Inferior parietal cortex (tissue), 1 donor: ENCODE data around the gene FSTL4.

ENCODE experiments used
- DNase-seq: peaks from one replicate; pipeline ENCODE4 v3.0.0-alpha.2; 2016; ENCODE audit errors: extremely low spot score

Gene FSTL4

DNA sequence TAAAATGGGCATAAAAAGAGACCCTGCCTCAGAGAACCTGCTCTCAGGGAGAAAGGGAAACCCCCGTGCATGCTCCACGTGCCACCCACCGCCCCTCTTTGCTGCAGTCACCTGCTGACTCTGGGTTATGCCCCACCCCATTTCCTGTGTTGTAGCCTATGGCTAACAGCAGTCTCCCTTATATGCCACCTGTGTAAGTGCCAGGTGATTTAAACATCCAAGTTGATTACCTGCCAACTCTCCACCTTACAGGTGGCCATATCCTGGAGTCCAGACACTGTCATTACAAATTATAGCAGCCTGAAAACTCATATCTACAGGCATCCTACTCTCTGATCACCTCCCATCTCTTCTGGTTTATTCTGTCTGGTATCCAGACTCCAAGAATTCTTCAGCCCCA, 318.0 kb downstream of the FSTL4 start:
- no peak for DNase-seq

DNA sequence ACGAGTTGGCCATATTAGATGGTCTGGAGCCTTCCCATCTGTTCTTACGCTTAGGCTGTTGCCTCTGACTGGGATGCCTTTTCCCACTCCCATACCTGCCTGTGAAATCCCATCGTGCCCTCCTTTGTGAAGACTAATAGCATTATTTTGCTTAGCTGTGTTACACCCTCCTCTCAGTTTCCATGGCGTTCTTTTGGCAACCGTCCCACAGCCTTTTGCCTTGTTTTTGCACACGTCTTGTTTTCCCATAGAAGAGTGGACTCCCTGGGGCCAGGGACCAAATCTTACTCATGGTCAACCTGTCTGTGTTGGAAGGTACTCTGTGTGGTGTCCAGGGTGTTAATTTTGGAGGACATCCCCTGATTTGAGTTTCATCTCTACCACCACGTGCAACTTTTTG, 318.4 kb downstream of the FSTL4 start:
- DNase-seq = no peak

DNA sequence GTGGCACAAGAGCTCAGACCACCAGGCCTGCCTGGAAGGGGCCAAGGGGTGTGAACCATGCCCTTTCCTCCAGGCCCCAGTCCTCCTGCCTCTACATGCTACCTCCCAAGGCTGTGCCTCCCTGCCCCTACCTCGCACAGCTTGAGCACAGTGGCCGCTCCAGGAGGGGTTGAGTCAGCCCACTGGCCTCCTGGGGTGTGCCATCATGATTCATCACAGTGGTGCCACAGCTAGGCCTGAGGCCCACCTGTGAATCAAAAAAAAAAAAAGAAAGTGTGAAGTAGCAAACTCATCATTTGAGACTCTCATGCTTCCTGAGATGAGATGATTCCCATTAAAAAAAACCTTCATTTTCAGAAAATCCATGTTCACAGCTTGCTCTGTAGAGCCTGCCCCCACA, 320.0 kb downstream of the FSTL4 start:
- no peak for DNase-seq

DNA sequence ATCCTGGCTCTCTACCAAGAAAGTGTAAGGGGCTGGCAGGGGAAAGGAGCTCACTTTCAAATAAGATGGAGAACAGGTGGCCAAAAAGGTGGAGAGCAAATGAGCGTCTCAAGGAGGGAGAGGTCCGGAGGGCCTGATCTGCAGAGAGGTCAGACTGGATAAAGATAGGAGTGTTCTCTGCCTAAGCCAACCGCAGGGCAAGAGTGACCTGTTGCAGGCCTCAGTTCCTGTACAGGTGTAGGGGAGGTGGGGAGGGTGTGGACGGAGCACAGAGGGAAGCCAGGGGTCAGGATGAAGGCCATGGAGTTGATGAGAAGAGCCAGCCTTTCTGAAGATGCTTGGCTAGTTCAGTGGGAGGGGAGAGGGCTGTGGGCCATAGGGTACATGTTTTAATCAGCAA, 320.8 kb downstream of the FSTL4 start:
- DNase-seq = no peak

DNA sequence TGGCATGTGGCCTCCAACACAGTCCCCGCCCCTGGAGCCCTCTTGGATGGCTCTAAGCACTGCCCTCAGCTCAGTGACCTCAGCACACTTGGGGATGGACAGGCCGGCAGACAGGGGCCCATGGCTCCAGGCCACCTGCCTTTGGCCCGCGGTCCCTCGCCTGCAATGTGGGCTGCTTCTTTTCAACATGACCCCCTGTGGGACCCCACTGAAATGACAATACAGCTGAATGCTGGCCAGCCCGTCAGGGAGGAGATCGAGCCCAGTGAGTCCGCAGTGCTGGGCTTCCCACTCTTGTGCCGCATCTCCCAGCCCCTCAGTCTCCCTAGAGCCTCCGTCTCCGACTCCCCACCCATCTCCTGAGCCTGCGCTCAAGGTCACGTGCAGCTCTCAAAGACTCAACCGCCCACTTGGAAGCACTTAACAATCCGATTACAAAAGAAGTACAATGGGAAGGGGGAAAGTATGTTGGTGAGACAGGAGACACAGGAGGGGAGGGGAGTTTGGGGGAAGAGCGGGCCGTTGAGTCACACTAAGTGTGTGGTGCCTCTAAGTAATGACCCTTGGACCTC, 321.6 kb downstream of the FSTL4 start:
- no peak for DNase-seq

DNA sequence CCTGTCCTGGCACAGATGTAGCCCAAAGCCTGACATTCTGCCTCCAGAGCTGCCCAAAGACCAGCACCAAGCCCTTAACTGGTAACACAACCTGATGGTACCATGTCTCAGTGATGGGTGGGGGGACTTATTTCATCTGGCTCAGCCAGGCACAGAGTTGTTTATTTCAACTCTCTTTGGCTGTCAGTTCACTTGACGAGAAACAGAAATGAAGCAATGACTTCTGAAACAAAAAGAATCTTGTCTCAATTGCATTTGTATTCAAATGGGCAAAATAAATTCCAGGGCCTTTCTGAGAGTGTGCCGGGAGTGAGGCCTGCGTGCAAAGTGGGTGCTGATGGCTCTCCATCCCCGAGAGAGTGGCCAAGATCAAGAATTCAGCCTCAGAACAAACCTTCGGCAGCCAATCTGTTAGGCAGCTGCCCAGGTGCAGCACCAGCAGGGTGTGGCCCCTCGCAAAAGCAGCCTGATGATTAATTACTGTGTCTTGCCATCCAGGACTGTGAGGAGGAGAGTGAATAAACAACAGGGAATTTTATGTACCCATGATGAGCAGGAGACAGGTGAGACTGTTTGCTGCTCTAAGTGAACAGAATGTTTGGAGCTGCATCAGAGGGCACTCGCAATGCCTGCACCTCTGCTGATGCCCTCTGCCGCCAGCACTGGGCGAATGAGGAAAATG, 322.5 kb downstream of the FSTL4 start:
- DNase-seq = peak; percentile 7

DNA sequence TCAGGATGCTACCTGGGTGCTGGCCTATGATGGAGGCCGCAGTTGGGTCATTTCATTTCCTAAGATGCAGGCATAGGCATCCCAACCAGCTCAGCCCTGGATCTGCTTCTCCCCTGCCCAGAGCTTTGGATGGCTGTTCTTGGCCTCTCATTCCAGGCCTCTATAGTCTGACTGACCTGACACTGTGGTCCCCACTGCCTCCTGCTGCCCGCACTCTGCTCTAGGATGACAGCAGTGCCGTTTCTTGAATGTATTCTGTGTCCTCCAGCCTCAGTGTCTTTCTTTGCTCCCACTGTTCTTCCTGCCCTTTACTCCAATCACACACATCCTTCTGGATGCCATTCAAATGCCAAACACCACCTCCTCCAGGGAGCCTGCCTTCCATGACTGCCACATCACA, 324.8 kb downstream of the FSTL4 start:
- peak; percentile 26 for DNase-seq

DNA sequence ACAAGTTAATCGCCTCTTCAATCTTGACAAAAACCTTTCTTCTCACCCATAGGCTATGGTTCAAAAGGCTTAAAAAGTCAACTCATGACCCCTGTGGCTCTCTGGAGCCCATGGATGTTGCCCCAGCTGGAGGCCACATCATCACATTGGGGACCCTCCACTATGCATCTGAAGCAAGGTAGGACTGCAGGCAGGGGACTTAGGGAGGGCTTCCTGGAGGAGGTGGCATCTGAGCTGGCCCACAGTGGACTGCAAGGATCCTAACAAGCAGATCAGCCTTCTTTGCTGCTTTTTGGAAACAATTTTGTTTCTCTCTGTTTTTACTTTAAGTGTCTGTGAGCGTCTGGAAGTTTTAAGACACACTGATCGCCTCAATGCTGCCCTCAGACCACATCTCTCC, 325.9 kb downstream of the FSTL4 start:
- no peak for DNase-seq

DNA sequence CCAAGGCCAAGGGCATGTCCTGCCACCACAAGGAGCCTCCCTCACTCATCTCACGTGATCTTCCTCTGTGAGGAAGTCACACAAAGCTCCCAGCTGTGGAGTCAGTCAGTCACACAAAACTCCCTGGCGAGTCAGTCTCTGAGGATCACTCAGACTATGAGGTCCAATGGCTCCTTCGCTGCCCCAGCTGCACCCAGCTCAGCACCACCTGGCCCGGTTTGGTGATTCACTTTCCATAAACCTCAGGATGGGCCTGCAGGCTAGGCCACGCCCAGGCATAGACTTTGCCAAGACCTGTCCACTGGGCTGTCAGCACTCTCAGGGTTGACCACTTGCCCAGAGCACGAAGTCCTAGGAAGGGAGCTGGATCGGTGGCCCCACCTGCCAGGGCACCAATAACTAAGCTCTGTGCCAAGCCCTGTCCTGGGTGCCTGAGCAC, 326.7 kb downstream of the FSTL4 start:
- DNase-seq = no peak

DNA sequence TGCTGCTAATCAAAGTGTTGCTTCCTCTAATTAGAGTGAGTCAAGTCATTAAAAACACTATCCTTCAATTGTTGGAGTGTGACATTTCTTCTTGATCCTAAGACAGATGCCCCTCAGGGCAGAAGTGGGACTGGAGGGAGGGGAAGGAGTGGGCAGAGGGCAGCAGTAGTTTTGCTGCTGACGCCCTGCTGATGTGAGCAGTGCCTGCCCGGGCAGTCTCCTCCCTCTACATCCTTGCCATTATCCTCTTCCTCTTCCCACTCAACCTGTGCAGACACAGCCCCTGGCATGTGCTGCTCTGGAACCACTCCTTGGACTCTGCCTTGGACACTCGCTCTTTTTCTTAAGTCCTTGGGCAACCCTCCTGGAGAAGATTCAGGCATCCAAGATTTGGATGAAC, 328.0 kb downstream of the FSTL4 start:
- no peak for DNase-seq

DNA sequence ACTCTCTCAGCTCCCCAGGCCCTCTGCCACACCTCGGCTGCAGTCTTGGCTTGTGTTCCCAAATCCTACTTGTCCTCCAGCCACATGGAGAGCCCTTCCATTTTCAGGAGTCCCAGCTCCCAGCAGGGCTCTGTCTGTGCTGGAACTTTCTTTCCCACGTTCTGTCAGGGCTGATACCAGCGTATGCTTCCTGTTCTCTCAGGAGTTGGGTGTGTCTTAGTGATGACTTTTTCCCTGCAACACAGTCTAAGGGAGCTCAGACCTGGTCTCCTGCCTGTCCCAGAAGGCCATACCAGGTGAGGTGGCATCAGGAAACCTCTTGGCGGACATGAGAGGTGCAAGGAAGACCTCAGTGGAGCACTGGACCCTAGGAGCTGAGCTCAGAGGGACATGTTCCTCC, 334.0 kb downstream of the FSTL4 start:
- DNase-seq = no peak

DNA sequence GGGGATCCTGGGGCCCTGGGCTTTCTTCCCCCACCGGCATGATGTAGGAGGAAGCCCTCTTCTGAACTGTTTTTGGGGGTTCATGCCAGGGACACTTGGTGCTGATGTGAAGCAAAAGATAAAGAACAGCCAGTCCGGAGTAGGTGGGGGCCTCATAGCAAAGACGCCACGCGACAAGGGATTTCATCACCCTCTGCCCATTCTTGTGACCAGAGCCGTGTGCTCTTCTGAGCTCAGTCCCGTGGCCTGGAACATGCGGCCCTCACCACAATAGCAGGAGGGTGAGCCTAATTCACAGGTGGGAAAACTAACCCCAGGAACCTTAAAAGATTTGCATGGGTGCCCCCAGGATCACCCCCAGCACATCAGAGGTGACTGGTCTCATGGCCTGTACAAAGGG, 334.6 kb downstream of the FSTL4 start:
- DNase-seq = no peak

DNA sequence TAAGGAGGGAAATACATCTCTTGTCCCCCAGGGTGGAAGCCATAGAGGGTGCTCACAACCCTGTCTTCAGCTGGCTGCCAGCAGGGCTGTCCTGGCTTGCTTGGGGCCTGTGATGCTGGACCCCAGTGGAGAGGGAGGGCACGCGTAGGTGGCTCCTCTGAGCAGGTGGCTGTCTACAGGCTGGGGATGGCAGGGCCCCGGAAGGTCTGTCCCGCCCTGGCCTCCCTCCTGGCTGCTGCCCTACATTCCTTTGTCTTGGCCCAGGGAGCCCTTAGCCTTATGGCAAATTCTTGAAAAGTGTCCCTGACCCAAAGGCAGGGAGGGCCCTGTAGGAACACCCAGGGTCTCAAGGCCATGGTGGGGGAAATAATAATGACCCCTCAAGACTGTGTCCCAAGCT, 336.2 kb downstream of the FSTL4 start:
- no peak for DNase-seq

DNA sequence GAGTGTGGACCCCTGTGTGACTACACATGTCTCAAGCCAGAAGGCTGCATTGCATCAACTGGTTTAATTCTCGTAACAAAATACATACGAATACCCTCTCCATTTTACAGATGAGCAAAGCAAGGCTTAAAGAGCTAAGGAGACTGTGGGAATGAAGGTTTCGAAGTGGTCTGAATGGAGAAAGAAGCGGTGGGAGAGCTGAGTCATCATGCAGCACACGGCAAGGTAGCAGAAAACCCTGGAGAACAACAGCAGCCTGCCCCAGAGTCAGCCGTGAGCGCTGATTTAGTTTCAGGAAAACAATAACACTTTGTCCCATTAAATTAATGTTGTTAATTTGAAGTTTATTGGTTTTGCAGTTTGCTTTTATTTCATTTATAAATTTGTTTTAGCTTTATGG, 336.7 kb downstream of the FSTL4 start:
- DNase-seq = no peak

DNA sequence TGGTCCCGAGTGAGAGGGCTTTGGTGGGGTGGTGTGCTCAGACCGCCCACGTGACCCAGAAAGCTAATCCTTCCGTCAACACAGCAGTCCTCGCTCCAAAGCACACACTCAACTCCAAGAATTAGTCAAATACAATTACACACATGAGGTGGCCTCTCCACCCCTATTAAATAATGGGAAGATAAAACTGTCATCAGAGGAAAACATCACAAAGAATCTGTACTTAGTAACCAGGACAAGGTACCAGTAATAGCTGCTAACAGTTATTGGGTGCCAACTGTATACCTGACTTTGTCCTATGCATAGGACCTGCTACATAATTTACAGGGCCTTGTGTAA, 337.8 kb downstream of the FSTL4 start:
- no peak for DNase-seq

DNA sequence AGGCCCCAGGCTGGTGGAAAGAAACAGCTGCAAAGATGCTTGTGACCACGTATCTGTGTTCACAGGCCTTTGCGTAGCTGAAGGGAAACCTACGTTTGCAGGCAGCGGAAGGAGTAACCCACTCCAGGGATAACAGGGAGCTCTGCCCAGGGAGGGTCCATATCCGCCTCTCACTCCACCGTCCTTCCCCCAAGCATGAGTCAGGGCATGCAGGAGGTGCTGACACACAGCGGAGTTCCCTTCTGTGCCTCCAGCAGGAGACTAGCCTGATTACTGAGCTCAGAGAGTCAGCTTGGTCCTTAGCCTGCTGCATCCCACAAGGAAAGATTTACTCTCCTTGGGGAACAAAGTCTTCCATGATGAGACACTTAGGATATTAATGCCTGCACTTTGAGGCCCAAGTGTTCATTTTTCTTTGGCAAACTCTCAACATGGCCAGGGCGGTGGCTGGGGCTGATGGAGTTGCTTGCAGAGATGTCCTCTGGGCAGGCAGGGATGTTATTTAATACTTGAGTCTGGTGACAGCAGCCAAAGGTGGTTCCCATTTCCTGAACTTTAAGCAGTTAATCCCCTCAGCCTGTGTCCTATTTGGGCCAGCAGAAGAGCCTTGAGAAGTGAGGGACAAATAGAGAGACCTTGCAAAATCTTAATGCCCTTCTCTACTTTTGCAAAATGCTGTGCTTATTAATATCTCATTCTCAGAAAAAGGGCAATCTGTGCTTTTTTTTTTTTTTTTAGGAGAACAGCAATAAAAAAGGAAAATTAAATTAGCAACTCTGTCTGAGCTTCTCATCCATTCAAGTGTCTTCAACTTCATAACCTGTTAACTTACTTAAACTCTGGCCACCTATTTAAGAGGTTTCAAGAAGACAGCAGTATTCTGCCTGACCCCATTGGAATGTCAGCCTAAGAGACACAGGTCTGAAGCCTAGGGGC, 338.4 kb downstream of the FSTL4 start:
- DNase-seq = no peak

DNA sequence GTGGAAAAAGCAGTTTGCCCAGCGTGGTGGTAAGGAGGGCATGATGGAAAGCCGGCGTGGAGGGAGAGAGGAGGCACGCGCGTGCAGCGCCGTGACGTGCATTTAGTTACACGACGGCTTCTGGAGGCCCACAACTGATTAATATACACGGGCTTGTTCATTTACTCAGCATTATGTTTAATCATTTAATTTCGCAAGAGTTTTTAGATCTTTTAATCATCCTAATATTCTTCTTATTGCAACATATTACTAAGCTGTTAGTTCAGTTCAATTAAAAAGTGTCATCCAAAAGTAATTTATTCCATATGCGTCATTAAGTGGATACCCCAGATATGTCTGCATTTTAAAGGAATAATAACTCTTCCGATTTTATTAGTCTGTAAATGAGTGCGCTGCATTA, 340.0 kb downstream of the FSTL4 start:
- no peak for DNase-seq

DNA sequence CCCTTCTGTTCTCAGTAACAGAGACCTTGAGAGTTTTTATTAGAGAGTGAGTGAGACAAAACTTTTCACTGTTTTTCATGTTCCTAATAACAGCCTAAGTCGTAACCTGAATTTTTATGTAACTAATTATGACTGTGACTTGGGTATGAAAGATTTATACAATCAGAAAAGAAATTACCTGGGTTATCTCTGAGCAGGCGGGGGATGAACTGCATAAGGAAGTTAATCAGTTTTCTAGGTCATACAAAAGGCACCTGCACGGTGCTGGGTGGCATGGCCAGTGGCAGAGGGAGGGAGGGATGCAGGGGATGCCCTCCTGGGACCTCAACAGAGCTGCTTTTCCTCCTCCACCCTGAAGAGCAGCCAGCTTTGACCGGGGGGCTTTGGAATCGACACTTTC, 340.7 kb downstream of the FSTL4 start:
- DNase-seq = no peak

DNA sequence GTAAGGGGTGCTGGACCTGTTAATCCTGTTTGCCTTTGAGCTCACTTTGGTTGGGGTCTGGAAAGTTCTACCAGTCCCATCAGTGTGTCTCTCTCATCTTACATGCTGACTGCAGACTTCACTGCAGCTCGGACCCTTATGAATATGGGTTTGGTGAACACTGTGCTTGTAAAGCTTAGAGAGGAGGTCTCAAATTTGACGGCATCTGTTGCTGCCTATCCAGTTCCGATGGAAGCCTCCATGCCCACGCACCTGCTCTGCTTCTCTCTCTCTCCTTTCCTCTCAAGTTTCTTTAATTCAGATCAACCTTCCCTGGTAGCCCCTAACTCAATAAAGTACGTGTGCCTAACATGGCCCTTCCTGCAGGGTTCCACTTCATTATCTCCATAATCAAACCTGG, 342.6 kb downstream of the FSTL4 start:
- DNase-seq = no peak

DNA sequence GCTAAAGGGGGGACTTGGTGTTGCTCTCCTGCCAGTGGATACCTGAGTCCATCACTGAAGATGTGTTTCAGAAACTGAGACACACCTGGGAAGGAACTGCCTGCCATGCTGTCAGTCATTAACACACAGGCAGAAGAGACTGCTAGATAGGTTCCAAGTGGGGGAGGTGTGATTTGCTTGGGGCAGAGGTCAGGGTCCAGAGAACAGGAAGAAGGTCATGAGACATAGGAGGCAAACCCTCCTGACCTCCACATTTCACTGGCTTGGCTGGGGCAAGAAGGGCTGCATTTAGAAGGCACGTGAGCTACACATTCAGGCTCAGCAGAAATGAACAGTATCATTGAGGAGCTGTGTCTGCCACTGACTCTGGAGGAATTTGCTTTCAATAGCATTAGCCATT, 344.7 kb downstream of the FSTL4 start:
- DNase-seq = no peak

DNA sequence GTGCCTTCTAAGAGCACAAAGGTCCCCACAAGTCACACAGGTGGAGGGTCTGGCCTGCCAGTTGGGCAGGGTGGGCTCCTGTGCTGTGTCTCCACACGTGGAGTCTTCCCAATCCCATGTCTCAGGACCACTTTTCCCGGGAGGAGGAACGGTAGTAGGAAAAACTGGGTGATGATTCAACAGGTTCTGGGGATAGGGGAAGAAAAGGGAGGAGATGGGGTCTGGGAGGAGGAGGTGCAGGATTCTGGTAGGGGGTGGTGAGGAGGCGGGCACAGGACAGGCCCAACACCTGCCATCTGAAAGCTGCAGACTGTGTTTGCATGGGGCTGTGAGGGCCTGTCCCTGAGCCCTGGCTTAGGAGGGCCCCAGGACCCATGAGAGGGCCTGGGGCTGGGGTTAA, 345.4 kb downstream of the FSTL4 start:
- DNase-seq = no peak

DNA sequence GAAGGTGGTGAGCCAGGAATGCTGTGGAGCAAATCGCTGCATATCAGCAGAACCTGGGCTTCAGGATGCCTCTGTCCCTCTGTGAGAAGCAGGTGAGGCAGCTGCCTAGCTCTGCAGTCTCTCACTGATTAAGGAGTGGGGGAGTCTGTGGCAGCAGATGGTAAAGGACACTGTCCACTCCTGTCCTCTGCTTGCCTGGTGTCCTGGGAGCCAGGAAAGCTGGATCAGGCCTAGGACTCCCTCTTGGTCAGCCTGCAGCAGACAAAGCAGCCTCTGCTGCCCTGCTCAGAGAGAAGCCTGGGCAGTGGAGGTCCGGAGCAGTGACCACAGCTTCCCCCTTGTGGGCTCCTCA, 345.8 kb downstream of the FSTL4 start:
- DNase-seq = no peak
